Measurements from ENCODE around the gene SYNDIG1. TPM values are rescaled to one million over a fixed set of nuclear protein-coding genes. Genes with fewer than 3 reads are reported as not detected.
"Not testable (repeated sequence)": the region's sequence is repeated elsewhere in the genome, so short reads cannot be mapped to it uniquely, and the experiment has no call there.

Gene SYNDIG1
- polyA plus RNA-seq, 2 donors, result 0.01 TPM; not detected in 1

DNA sequence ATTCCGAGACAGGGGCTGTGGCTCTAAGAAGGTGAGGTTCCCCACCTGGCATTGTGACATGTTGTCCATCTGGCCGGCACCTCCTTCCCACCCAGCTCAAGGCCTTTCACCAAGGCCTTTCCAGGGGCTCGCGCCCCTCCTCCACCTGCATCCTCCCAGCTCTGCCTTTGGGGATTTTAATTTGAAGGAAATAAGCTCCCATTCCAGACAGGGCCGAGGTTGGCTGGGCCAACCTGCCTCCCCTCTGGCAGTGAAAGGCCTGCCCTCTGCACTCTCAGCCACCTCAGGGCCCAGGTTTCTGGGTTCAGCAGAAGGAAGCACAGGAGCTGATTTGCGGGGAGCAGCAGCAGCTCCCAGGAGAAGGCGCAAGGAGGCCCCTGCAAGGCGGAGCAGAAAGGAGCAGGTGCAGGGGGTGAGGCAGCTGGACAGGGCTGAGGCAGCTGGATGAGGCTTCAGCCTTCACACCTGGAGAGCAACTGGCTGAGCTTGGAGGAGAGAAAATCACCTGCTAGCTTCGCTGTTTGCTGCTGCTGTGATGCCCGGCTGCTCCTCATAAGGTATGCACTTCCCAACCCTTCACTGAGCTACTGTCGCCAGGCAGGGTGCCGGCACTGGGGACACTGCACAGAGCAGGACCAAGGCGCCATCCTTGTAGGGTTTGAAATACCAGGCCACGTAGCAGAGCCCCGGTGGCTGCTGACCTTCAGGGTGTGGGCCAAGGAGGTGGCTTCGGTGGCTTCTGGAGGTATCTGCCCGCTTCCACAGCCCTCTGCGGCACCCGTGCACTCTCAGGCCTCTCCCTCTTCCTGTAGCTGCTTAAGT is 147.0 kb downstream of the SYNDIG1 start:
- 83 to 86% methylated on average over 19 of the region's 19 CpGs for WGBS, 2 donors
- H3K27ac ChIP-seq (ENCODE audit: low read depth in 2 of 2, low read length in 1 of 2), result no peak overlapping the region
- H3K4me3 ChIP-seq (ENCODE audit: low read depth in 1 of 2, low read length in 2 of 2), result no peak overlapping the region
- no peaks in the 10 kb centered on the region for H3K36me3 ChIP-seq (ENCODE audit: control insufficient read depth in 2 of 2, insufficient read depth in 2 of 2, low read length in 1 of 2)
- H3K9me3 ChIP-seq (ENCODE audit: control insufficient read depth in 2 of 2, insufficient read depth in 1 of 2, low read depth in 1 of 2, low read length in 1 of 2), result peaks cover 0 to 2% of the 10 kb centered on the region in 2 donors
- no peaks in the 10 kb centered on the region for H3K4me1 ChIP-seq (ENCODE audit: control insufficient read depth in 2 of 2, insufficient read depth in 2 of 2, low read length in 1 of 2)
- H3K27me3 ChIP-seq (ENCODE audit: control insufficient read depth in 1 of 2, insufficient read depth in 2 of 2, low read length in 2 of 2), result no peaks in the 10 kb centered on the region

GRCh38 chr20:24617080-24617432 is 147.6 kb downstream of the SYNDIG1 start:
- Histone ChIP-seq H3K27me3 (ENCODE audit: control insufficient read depth in 1 of 2, insufficient read depth in 2 of 2, low read length in 2 of 2) (no peaks in the 10 kb centered on the region), H3K4me3 (ENCODE audit: low read depth in 1 of 2, low read length in 2 of 2) (no peak overlapping the region), H3K4me1 (ENCODE audit: control insufficient read depth in 2 of 2, insufficient read depth in 2 of 2, low read length in 1 of 2) (no peaks in the 10 kb centered on the region), H3K36me3 (ENCODE audit: control insufficient read depth in 2 of 2, insufficient read depth in 2 of 2, low read length in 1 of 2) (no peaks in the 10 kb centered on the region), H3K9me3 (ENCODE audit: control insufficient read depth in 2 of 2, insufficient read depth in 1 of 2, low read depth in 1 of 2, low read length in 1 of 2) (peaks cover 0 to 2% of the 10 kb centered on the region in 2 donors), H3K27ac (ENCODE audit: low read depth in 2 of 2, low read length in 1 of 2) (no peak overlapping the region)
- WGBS, 2 donors, result 83 to 90% methylated on average over 13 of the region's 13 CpGs

DNA sequence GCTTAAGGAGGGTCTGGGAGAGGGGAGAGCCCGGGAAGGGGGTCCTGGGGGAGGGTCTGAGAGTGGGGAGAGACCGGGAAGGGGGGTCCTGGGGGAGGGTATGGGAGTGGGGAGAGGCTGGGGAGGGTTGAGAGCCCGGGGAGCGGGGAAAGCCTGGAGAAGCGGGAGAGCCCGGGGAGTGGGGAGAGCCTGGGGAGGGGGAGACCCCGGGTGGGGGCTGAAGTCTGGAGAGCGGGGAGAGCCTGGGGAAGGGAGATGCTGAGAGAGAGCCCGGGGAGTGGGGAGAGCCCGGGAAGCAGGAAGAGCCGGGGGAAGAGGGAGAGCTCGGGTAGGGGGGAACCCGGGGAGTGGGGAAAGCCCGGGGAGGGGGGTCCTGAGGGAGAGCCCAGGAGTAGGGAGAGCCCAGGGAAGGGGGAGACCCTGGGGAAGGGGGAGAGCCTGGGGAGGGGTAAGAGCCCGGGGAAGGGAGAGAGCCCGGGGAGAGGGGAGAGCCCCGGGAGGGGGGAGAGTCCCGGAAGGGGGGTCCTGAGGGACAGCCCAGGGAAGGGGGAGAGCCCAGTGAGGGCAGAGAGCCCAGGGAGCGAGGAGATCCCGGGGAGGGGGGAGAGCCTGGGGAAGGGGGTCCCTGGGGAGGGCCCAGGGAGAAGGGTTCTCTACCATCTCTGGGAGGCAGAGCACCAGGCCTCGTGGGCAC is 148.5 kb downstream of the SYNDIG1 start:
- Histone ChIP-seq H3K27me3 (ENCODE audit: control insufficient read depth in 1 of 2, insufficient read depth in 2 of 2, low read length in 2 of 2) (no peaks in the 10 kb centered on the region), H3K36me3 (ENCODE audit: control insufficient read depth in 2 of 2, insufficient read depth in 2 of 2, low read length in 1 of 2) (no peaks in the 10 kb centered on the region), H3K27ac (ENCODE audit: low read depth in 2 of 2, low read length in 1 of 2) (no peak overlapping the region), H3K4me1 (ENCODE audit: control insufficient read depth in 2 of 2, insufficient read depth in 2 of 2, low read length in 1 of 2) (no peaks in the 10 kb centered on the region), H3K9me3 (ENCODE audit: control insufficient read depth in 2 of 2, insufficient read depth in 1 of 2, low read depth in 1 of 2, low read length in 1 of 2) (peaks cover 0 to 2% of the 10 kb centered on the region in 2 donors), H3K4me3 (ENCODE audit: low read depth in 1 of 2, low read length in 2 of 2) (no peak overlapping the region)
- 66 to 74% methylated on average over 17 to 21 of the region's 21 CpGs for WGBS, 2 donors

DNA sequence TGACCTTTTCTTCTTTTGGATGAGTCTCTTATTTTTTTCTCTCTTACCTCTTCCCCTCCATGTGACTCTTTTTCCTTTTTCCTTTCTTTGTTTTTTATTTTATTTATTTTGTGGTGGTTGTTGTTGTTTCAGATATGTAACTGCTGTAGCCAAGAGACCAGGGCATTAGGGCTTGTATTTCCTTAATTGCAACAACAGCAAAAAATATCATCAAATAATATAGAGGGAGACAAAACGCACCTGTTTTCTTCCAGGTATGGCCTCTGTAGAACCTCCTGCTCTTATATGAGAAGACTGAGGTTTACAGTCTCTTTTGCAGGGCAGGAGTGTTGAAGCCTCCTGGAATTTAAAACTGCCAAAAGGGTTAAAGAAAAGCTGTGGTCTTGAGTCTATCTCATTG is 149.3 kb downstream of the SYNDIG1 start:
- no peaks in the 10 kb centered on the region for H3K4me1 ChIP-seq (ENCODE audit: control insufficient read depth in 2 of 2, insufficient read depth in 2 of 2, low read length in 1 of 2)
- no peak overlapping the region for H3K4me3 ChIP-seq (ENCODE audit: low read depth in 1 of 2, low read length in 2 of 2)
- H3K36me3 ChIP-seq (ENCODE audit: control insufficient read depth in 2 of 2, insufficient read depth in 2 of 2, low read length in 1 of 2), result no peaks in the 10 kb centered on the region
- peaks cover 0 to 2% of the 10 kb centered on the region in 2 donors for H3K9me3 ChIP-seq (ENCODE audit: control insufficient read depth in 2 of 2, insufficient read depth in 1 of 2, low read depth in 1 of 2, low read length in 1 of 2)
- no peaks in the 10 kb centered on the region for H3K27me3 ChIP-seq (ENCODE audit: control insufficient read depth in 1 of 2, insufficient read depth in 2 of 2, low read length in 2 of 2)
- 58 to 78% methylated on average over 1 of the region's 1 CpG for WGBS, 2 donors
- H3K27ac ChIP-seq (ENCODE audit: low read depth in 2 of 2, low read length in 1 of 2), result no peak overlapping the region

GRCh38 chr20:24619212-24619611 is 149.8 kb downstream of the SYNDIG1 start:
- H3K27ac ChIP-seq (ENCODE audit: low read depth in 2 of 2, low read length in 1 of 2), result no peak overlapping the region
- no peaks in the 10 kb centered on the region for H3K27me3 ChIP-seq (ENCODE audit: control insufficient read depth in 1 of 2, insufficient read depth in 2 of 2, low read length in 2 of 2)
- H3K4me3 ChIP-seq (ENCODE audit: low read depth in 1 of 2, low read length in 2 of 2), result no peak overlapping the region
- H3K9me3 ChIP-seq (ENCODE audit: control insufficient read depth in 2 of 2, insufficient read depth in 1 of 2, low read depth in 1 of 2, low read length in 1 of 2), result peaks cover 0 to 2% of the 10 kb centered on the region in 2 donors
- no peaks in the 10 kb centered on the region for H3K4me1 ChIP-seq (ENCODE audit: control insufficient read depth in 2 of 2, insufficient read depth in 2 of 2, low read length in 1 of 2)
- 75 to 80% methylated on average over 3 of the region's 3 CpGs for WGBS, 2 donors
- no peaks in the 10 kb centered on the region for H3K36me3 ChIP-seq (ENCODE audit: control insufficient read depth in 2 of 2, insufficient read depth in 2 of 2, low read length in 1 of 2)

GRCh38 chr20:24620937-24621519 is 151.6 kb downstream of the SYNDIG1 start:
- H3K36me3 ChIP-seq (ENCODE audit: control insufficient read depth in 2 of 2, insufficient read depth in 2 of 2, low read length in 1 of 2), result no peaks in the 10 kb centered on the region
- peaks cover 0 to 2% of the 10 kb centered on the region in 2 donors for H3K9me3 ChIP-seq (ENCODE audit: control insufficient read depth in 2 of 2, insufficient read depth in 1 of 2, low read depth in 1 of 2, low read length in 1 of 2)
- no peak overlapping the region for H3K4me3 ChIP-seq (ENCODE audit: low read depth in 1 of 2, low read length in 2 of 2)
- H3K4me1 ChIP-seq (ENCODE audit: control insufficient read depth in 2 of 2, insufficient read depth in 2 of 2, low read length in 1 of 2), result no peaks in the 10 kb centered on the region
- H3K27ac ChIP-seq (ENCODE audit: low read depth in 2 of 2, low read length in 1 of 2), result no peak overlapping the region
- 63 to 77% methylated on average over 1 of the region's 1 CpG for WGBS, 2 donors
- no peaks in the 10 kb centered on the region for H3K27me3 ChIP-seq (ENCODE audit: control insufficient read depth in 1 of 2, insufficient read depth in 2 of 2, low read length in 2 of 2)

GRCh38 chr20:24622856-24623255 is 153.4 kb downstream of the SYNDIG1 start:
- Histone ChIP-seq H3K9me3 (ENCODE audit: control insufficient read depth in 2 of 2, insufficient read depth in 1 of 2, low read depth in 1 of 2, low read length in 1 of 2) (no peaks in the 10 kb centered on the region), H3K27ac (ENCODE audit: low read depth in 2 of 2, low read length in 1 of 2) (no peak overlapping the region), H3K36me3 (ENCODE audit: control insufficient read depth in 2 of 2, insufficient read depth in 2 of 2, low read length in 1 of 2) (no peaks in the 10 kb centered on the region), H3K27me3 (ENCODE audit: control insufficient read depth in 1 of 2, insufficient read depth in 2 of 2, low read length in 2 of 2) (no peaks in the 10 kb centered on the region), H3K4me1 (ENCODE audit: control insufficient read depth in 2 of 2, insufficient read depth in 2 of 2, low read length in 1 of 2) (no peaks in the 10 kb centered on the region), H3K4me3 (ENCODE audit: low read depth in 1 of 2, low read length in 2 of 2) (no peak overlapping the region)
- WGBS, 2 donors, result 54 to 61% methylated on average over 3 of the region's 3 CpGs

GRCh38 chr20:24626141-24626540 is 156.7 kb downstream of the SYNDIG1 start:
- WGBS, 2 donors, result 96 to 97% methylated on average over 18 to 24 of the region's 29 CpGs
- H3K4me1 ChIP-seq (ENCODE audit: control insufficient read depth in 2 of 2, insufficient read depth in 2 of 2, low read length in 1 of 2); H3K4me3 ChIP-seq (ENCODE audit: low read depth in 1 of 2, low read length in 2 of 2); H3K9me3 ChIP-seq (ENCODE audit: control insufficient read depth in 2 of 2, insufficient read depth in 1 of 2, low read depth in 1 of 2, low read length in 1 of 2); H3K27me3 ChIP-seq (ENCODE audit: control insufficient read depth in 1 of 2, insufficient read depth in 2 of 2, low read length in 2 of 2); H3K27ac ChIP-seq (ENCODE audit: low read depth in 2 of 2, low read length in 1 of 2); H3K36me3 ChIP-seq (ENCODE audit: control insufficient read depth in 2 of 2, insufficient read depth in 2 of 2, low read length in 1 of 2): not testable (repeated sequence)

GRCh38 chr20:24627291-24627690 is 157.9 kb downstream of the SYNDIG1 start:
- no peaks in the 10 kb centered on the region for H3K36me3 ChIP-seq (ENCODE audit: control insufficient read depth in 2 of 2, insufficient read depth in 2 of 2, low read length in 1 of 2)
- no peaks in the 10 kb centered on the region for H3K9me3 ChIP-seq (ENCODE audit: control insufficient read depth in 2 of 2, insufficient read depth in 1 of 2, low read depth in 1 of 2, low read length in 1 of 2)
- no peak overlapping the region for H3K27ac ChIP-seq (ENCODE audit: low read depth in 2 of 2, low read length in 1 of 2)
- H3K4me1 ChIP-seq (ENCODE audit: control insufficient read depth in 2 of 2, insufficient read depth in 2 of 2, low read length in 1 of 2), result peaks cover 0 to 3% of the 10 kb centered on the region in 2 donors
- H3K27me3 ChIP-seq (ENCODE audit: control insufficient read depth in 1 of 2, insufficient read depth in 2 of 2, low read length in 2 of 2), result no peaks in the 10 kb centered on the region
- 80 to 83% methylated on average over 6 of the region's 6 CpGs for WGBS, 2 donors
- H3K4me3 ChIP-seq (ENCODE audit: low read depth in 1 of 2, low read length in 2 of 2), result no peak overlapping the region

Measured in esophagus (tissue), 2 donors.